ENCODE results near the gene FAR2. TPM values are rescaled to one million over a fixed set of nuclear protein-coding genes. Genes with fewer than 3 reads are reported as not detected.
A peak's percentile ranks its signal among the peaks of the same experiment; 100 is the strongest.

Gene FAR2
- total and polyA plus RNA-seq, 4 donors = 7.1 to 14.4 (median 11.2) TPM

GRCh38 chr12:29316752-29317151 lies 167.7 kb downstream of the FAR2 start:
- DNase-seq = no peak
- H3K4me1 ChIP-seq (ENCODE audit: control insufficient read depth in 5 of 5, insufficient read depth in 5 of 5, low read length in 5 of 5) = no peaks in the 10 kb centered on the region
- peak overlapping the region in 1 of 2 donors; percentile 94 for H3K27ac ChIP-seq (ENCODE audit: low read depth in 1 of 2, low read length in 1 of 2)
- no peaks in the 10 kb centered on the region for H3K9me3 ChIP-seq (ENCODE audit: control insufficient read depth in 4 of 4, insufficient read depth in 3 of 4, low read length in 3 of 4)
- TF ChIP-seq CTCF (IDR thresholded peaks at IDR 0.05; ENCODE audit: control extremely low read depth, extremely low read depth) = no peak
- H3K27me3 ChIP-seq (ENCODE audit: control insufficient read depth in 3 of 3, insufficient read depth in 3 of 3, low read length in 2 of 3) = no peaks in the 10 kb centered on the region
- no peak overlapping the region for H3K9ac ChIP-seq (ENCODE audit: insufficient read depth in 1 of 2, low read length in 2 of 2)
- 67 to 68% methylated on average over 4 of the region's 4 CpGs for WGBS, 2 donors
- H3K36me3 ChIP-seq (ENCODE audit: control insufficient read depth in 4 of 4, insufficient read depth in 4 of 4, low read length in 4 of 4) = peaks cover 0 to 2% (median 1%) of the 10 kb centered on the region in 4 donors
- H3K4me3 ChIP-seq = no peak overlapping the region
- ATAC-seq (ENCODE audit: insufficient read depth, low FRiP score) = no peak

- Histone ChIP-seq H3K36me3 (ENCODE audit: control insufficient read depth in 4 of 4, insufficient read depth in 4 of 4, low read length in 4 of 4) (peaks cover 0 to 6% (median 1%) of the 10 kb centered on the region in 4 donors), H3K9ac (ENCODE audit: insufficient read depth in 1 of 2, low read length in 2 of 2) (no peak overlapping the region), H3K9me3 (ENCODE audit: control insufficient read depth in 4 of 4, insufficient read depth in 3 of 4, low read length in 3 of 4) (no peaks in the 10 kb centered on the region), H3K4me3 (no peak overlapping the region), H3K4me1 (ENCODE audit: control insufficient read depth in 5 of 5, insufficient read depth in 5 of 5, low read length in 5 of 5) (no peaks in the 10 kb centered on the region), H3K27me3 (ENCODE audit: control insufficient read depth in 3 of 3, insufficient read depth in 3 of 3, low read length in 2 of 3) (no peaks in the 10 kb centered on the region), H3K27ac (ENCODE audit: low read depth in 1 of 2, low read length in 1 of 2) (peak overlapping the region in 1 of 2 donors; percentile 94)
- DNase-seq (peak; percentile 27 to 69 (median 58)), ATAC-seq (ENCODE audit: insufficient read depth, low FRiP score) (peak; percentile 72)
- TF ChIP-seq CTCF (IDR thresholded peaks at IDR 0.05; ENCODE audit: control extremely low read depth, extremely low read depth) = peak; percentile 96
- 24 to 34% methylated on average over 8 of the region's 8 CpGs for WGBS, 2 donors
Observed at GRCh38 chr12:29317556-29318363, 168.7 kb downstream of the FAR2 start.

- TF ChIP-seq CTCF (IDR thresholded peaks at IDR 0.05; ENCODE audit: control extremely low read depth, extremely low read depth) = no peak
- Histone ChIP-seq H3K27me3 (ENCODE audit: control insufficient read depth in 3 of 3, insufficient read depth in 3 of 3, low read length in 2 of 3) (no peaks in the 10 kb centered on the region), H3K36me3 (ENCODE audit: control insufficient read depth in 4 of 4, insufficient read depth in 4 of 4, low read length in 4 of 4) (peaks cover 0 to 6% (median 0%) of the 10 kb centered on the region in 4 donors), H3K4me1 (ENCODE audit: control insufficient read depth in 5 of 5, insufficient read depth in 5 of 5, low read length in 5 of 5) (no peaks in the 10 kb centered on the region), H3K9ac (ENCODE audit: insufficient read depth in 1 of 2, low read length in 2 of 2) (no peak overlapping the region), H3K9me3 (ENCODE audit: control insufficient read depth in 4 of 4, insufficient read depth in 3 of 4, low read length in 3 of 4) (no peaks in the 10 kb centered on the region), H3K27ac (ENCODE audit: low read depth in 1 of 2, low read length in 1 of 2) (peak overlapping the region in 1 of 2 donors; percentile 80), H3K4me3 (no peak overlapping the region)
- ATAC-seq (ENCODE audit: insufficient read depth, low FRiP score) (no peak), DNase-seq (no peak)
- 92 to 94% methylated on average over 2 of the region's 2 CpGs for WGBS, 2 donors
Observed at GRCh38 chr12:29320295-29321085, 171.4 kb downstream of the FAR2 start.

All from lung (tissue), 12 donors.